ENCODE data around the gene NPY5R.

The NPY5R gene

DNA sequence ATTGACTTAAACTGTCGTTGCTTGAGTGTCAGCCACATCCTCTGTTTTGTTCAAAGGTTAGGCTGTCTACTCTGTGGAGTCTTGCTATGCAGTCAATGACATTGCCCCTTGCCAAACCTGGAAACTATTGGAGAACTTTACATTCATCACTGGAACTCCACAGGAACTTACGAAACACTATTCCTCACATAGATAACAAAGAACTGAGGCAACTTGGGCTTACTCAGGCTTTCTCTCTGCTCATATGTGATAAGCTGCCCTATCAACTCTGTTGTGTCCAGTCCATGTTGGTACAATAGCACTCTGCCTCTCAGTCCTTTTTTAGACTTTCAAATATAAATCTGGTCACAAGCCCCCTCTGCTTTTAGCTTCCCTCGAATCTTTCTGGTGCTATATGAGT, 9.4 kb downstream of the NPY5R start:
- Histone ChIP-seq H3K9me3 (no peaks in the 10 kb centered on the region), H3K27me3 (ENCODE audit: low read depth) (no peaks in the 10 kb centered on the region), H3K36me3 (replicated peaks) (no peaks in the 10 kb centered on the region), H3K4me1 (no peaks in the 10 kb centered on the region), H3K4me3 (no peak overlapping the region)
- DNase-seq (ENCODE audit: low spot score in 2 of 2): no peak
- in situ Hi-C loops (cut with MboI; ENCODE audit: low sequenced_read_pairs): no loop called here

DNA sequence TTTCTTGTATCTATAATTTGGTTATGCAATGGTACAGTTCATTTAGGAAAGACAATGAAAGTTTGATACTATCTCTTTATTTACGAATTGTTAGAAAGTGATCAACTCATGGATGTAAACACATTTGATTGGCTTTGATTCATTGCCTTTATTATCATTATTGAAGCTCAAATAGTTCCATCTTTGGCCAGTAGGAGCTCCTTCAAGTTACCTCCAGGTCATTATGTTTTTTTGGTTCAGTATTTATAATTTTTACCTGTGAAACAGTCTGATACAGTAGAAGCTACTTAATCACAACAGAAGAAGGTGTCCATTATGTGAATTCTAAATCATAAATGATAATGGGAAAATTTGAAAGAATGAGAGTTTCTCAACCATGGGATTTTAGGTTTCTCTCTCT, 12.4 kb downstream of the NPY5R start:
- H3K27me3 ChIP-seq (ENCODE audit: low read depth): no peaks in the 10 kb centered on the region
- H3K4me3 ChIP-seq: no peak overlapping the region
- no peaks in the 10 kb centered on the region for H3K36me3 ChIP-seq (replicated peaks)
- DNase-seq (ENCODE audit: low spot score in 2 of 2): no peak
- no peaks in the 10 kb centered on the region for H3K9me3 ChIP-seq
- in situ Hi-C loops (cut with MboI; ENCODE audit: low sequenced_read_pairs): no loop called here
- H3K4me1 ChIP-seq: no peaks in the 10 kb centered on the region

DNA sequence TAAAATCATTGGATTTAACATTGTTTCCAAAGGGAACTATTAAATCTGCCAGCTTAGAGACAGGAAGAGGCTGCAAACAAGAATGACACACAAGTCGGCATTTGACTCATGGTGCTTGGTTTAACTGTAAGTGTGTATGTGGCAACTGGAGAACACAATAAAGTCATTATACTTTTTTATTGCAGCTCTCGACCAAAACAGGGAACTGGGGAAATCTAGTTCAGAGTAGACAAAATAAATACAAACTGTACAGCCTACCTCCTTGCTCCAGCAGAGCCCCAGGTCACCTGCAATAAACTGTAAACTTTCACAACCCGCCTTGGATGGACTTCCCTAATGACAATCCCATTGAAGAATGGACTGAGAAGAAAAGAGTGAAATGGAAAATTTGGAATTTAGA, 24.0 kb downstream of the NPY5R start:
- H3K36me3 ChIP-seq (replicated peaks): no peaks in the 10 kb centered on the region
- no peaks in the 10 kb centered on the region for H3K27me3 ChIP-seq (ENCODE audit: low read depth)
- H3K9me3 ChIP-seq: no peaks in the 10 kb centered on the region
- H3K4me1 ChIP-seq: no peaks in the 10 kb centered on the region
- H3K4me3 ChIP-seq: no peak overlapping the region
- no peak for DNase-seq (ENCODE audit: low spot score in 2 of 2)
- in situ Hi-C loops (cut with MboI; ENCODE audit: low sequenced_read_pairs): no loop called here

DNA sequence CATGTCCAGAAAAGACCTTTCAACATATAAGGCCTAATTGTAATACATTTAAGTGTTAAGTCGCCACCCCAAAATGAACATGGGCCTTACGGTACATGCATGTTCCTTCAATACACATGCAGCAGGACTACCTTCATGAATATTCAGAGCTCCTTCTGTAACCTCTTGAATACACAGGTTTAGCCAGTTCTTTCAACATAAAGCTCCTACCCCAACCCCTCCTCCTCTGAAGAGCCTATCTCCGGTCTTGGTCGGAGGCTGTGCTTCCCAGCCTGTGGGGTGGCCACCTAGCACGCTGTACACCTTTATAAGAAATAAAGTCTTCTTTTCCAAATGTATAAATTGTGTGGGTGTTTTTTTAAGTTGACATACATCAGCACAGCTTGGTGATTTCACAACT, 28.3 kb downstream of the NPY5R start:
- Histone ChIP-seq H3K4me1 (no peaks in the 10 kb centered on the region), H3K27me3 (ENCODE audit: low read depth) (no peaks in the 10 kb centered on the region), H3K4me3 (no peak overlapping the region), H3K9me3 (no peaks in the 10 kb centered on the region), H3K36me3 (replicated peaks) (no peaks in the 10 kb centered on the region)
- DNase-seq (ENCODE audit: low spot score in 2 of 2): no peak
- in situ Hi-C loops (cut with MboI; ENCODE audit: low sequenced_read_pairs): no loop called here

DNA sequence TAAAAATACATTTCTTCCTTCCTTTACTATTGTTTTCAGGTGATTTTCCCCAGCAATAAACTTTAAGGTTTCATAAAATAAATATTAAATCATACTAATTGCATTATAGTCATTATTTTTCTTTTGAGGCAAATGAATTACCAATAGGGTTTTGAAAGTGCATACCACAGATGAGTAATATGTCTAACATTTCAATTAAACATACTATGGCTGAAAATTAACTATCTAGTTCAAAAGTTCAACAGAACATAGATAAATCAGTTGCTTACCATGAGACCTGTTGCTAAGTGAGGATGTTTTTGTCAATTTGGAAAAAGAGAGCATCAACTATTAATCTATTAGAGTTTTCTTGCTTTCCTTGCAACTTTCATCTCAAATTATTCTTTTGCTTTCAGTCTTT, 35.0 kb downstream of the NPY5R start:
- in situ Hi-C loops (cut with MboI; ENCODE audit: low sequenced_read_pairs): no loop called here
- H3K9me3 ChIP-seq: no peaks in the 10 kb centered on the region
- H3K27me3 ChIP-seq (ENCODE audit: low read depth): no peaks in the 10 kb centered on the region
- no peak overlapping the region for H3K4me3 ChIP-seq
- no peaks in the 10 kb centered on the region for H3K36me3 ChIP-seq (replicated peaks)
- no peak for DNase-seq (ENCODE audit: low spot score in 2 of 2)
- H3K4me1 ChIP-seq: no peaks in the 10 kb centered on the region

DNA sequence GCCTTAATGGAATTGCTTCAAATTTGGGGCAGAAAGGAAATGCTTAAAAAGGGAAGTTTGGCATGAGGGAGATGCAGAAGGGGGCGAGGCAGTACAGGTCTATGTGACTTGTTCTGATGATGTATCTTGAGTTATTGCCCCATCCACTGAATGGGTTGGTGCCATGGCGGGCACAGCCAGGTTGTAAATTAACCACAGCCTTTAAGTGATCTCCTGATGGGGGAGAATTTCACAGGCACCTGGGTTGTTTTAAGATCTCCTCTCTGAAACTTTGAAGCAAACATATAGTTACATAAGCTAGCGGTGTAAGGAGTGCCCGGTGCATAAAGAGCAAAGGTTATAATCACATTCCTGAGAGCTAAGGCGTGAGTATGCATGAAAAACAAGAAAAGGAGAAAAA, 37.0 kb downstream of the NPY5R start:
- no peak for DNase-seq (ENCODE audit: low spot score in 2 of 2)
- in situ Hi-C loops (cut with MboI; ENCODE audit: low sequenced_read_pairs): no loop called here

DNA sequence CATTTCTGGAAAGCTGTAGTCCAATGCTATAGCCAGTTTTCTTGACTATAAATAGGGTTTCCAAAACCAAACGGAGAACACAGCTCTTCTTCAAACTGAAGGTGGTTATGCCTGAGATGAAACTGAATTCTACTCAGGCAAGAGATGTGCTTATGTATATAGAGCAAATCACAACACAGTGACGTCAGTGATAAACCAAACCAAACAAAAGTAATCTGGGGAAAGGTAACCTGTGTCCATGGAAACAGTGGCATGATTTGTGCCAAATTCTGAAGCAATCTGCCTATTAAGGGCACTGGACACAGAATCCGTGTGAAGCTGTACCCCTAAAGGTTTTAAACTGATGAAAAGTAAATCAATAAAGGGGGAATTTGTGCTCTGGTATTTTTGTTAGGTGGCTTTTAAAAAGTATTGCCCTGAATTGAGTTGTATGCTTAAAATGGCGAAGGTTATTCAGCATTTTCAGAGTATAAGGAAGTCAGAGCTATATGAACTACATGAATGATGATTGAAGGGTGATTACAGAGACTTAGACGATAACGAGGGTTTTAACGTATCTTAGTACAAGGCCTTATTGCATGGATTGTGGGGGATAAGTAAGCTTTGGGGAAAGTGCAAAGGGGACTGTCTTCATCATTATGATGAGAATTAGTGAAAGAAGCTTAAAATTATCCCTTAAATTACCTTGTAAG, 38.6 kb downstream of the NPY5R start:
- no peaks in the 10 kb centered on the region for H3K4me1 ChIP-seq
- H3K27me3 ChIP-seq (ENCODE audit: low read depth): no peaks in the 10 kb centered on the region
- no peak for DNase-seq (ENCODE audit: low spot score in 2 of 2)
- no peak overlapping the region for H3K4me3 ChIP-seq
- H3K9me3 ChIP-seq: no peaks in the 10 kb centered on the region
- in situ Hi-C loops (cut with MboI; ENCODE audit: low sequenced_read_pairs): no loop called here
- no peaks in the 10 kb centered on the region for H3K36me3 ChIP-seq (replicated peaks)

More for the DNA sequence above, 37.0 kb downstream of the NPY5R start:
- no peaks in the 10 kb centered on the region for H3K36me3 ChIP-seq (replicated peaks)
- no peaks in the 10 kb centered on the region for H3K4me1 ChIP-seq
- H3K4me3 ChIP-seq: no peak overlapping the region
- no peaks in the 10 kb centered on the region for H3K9me3 ChIP-seq
- no peaks in the 10 kb centered on the region for H3K27me3 ChIP-seq (ENCODE audit: low read depth)

DNA sequence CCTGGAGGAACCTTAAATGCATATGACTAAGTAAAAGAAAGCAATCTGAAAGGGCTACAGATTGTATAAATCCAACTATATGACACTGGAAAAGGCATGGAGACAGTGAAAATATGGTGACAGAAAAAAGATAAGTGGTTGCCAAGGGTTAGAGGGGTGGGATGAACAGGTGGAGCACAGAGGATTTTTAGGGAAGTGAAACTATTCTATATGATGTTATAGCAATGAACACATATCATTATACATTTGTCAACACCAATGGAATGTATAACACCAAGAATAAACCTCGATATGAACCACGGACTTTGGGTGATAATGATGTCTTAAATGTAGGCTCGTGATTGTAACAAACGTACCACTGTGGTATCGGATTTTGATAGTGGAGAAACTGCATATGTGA, 40.7 kb downstream of the NPY5R start:
- no peak for DNase-seq (ENCODE audit: low spot score in 2 of 2)
- Histone ChIP-seq H3K4me1 (no peaks in the 10 kb centered on the region), H3K4me3 (no peak overlapping the region), H3K9me3 (no peaks in the 10 kb centered on the region), H3K27me3 (ENCODE audit: low read depth) (no peaks in the 10 kb centered on the region), H3K36me3 (replicated peaks) (no peaks in the 10 kb centered on the region)
- in situ Hi-C loops (cut with MboI; ENCODE audit: low sequenced_read_pairs): no loop called here

DNA sequence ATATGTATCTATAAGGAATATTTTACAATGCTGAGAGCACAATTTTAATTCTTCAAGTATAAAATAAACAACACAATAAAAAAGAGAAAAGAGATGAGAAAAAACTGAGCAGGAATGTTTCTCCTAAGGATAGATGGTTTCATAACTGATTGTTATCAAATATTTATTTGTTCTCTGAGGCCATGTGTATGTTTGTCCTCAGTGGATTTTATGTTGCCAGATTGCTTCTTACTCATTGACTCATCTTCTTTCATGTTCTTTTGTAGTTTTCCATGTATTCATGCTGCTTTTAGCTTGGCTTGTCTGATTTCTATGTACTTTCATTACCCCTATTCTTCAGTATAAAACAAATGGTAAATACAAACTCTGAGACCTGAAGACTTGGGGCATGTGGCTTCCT, 41.2 kb downstream of the NPY5R start:
- Histone ChIP-seq H3K4me1 (no peaks in the 10 kb centered on the region), H3K27me3 (ENCODE audit: low read depth) (no peaks in the 10 kb centered on the region), H3K4me3 (no peak overlapping the region), H3K9me3 (no peaks in the 10 kb centered on the region), H3K36me3 (replicated peaks) (no peaks in the 10 kb centered on the region)
- DNase-seq (ENCODE audit: low spot score in 2 of 2): no peak
- in situ Hi-C loops (cut with MboI; ENCODE audit: low sequenced_read_pairs): no loop called here

DNA sequence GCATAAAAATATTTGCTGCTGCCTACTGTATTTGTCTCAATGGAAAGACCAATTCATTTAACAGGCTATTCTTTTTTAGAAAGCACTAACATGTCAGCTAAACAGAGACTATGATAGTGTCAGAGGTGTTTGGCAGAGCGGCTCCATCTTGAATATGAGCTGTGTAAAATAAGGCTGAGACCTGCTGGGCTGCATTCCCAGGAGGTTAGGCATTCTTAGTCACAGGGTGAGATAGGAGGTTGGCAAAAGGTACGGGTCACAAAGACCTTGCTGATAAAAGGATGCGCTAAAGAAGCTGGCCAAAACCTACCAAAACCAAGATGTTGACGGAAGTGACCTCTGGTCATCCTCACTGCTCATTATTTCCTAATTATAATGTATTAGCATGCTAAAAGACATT, 41.8 kb downstream of the NPY5R start:
- Histone ChIP-seq H3K36me3 (replicated peaks) (no peaks in the 10 kb centered on the region), H3K4me3 (no peak overlapping the region), H3K4me1 (no peaks in the 10 kb centered on the region), H3K9me3 (no peaks in the 10 kb centered on the region), H3K27me3 (ENCODE audit: low read depth) (no peaks in the 10 kb centered on the region)
- in situ Hi-C loops (cut with MboI; ENCODE audit: low sequenced_read_pairs): no loop called here
- DNase-seq (ENCODE audit: low spot score in 2 of 2): no peak

DNA sequence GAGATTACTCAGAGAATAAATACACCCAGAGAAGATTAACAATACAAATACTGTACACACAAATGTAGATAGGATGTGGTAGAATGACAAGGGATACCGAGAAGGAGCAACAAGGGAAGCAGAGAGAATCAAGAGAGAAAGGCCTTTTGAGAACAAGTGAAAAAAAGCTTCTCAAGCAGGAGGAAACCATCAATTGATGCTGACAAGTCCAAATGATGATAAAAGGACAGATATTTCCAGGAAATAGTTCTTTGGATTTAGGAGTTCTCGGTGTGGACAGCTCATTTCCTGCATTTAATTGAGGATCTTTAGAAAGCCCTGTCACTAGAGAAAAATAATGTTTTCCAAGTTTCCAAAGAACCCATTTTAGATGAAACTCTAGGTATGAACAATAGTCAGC, 48.1 kb downstream of the NPY5R start:
- Histone ChIP-seq H3K4me1 (no peaks in the 10 kb centered on the region), H3K27me3 (ENCODE audit: low read depth) (no peaks in the 10 kb centered on the region), H3K9me3 (no peaks in the 10 kb centered on the region), H3K36me3 (replicated peaks) (no peaks in the 10 kb centered on the region; the same call in 1 of the 2 replicates), H3K4me3 (no peak overlapping the region)
- DNase-seq (ENCODE audit: low spot score in 2 of 2): no peak
- in situ Hi-C loops (cut with MboI; ENCODE audit: low sequenced_read_pairs): no loop called here

DNA sequence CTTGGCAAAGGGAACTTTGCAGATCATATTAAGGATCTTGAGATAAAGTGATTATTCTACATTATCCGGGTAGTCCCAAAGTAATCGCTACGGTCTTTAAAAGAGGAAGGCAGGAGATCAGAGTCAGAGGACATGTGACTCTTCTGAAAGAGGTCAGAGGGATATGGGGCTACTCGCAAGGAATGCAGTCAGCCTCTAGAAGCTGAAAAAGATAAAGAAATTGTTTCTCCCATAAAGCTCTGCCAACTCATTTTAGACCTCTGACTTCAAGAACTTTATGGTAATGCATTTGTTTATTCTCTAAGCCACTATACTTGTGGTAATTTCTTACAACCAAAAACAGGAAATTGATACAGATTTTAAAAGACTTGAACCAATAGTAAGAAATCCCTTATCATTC, 48.6 kb downstream of the NPY5R start:
- no peaks in the 10 kb centered on the region for H3K27me3 ChIP-seq (ENCODE audit: low read depth)
- DNase-seq (ENCODE audit: low spot score in 2 of 2): no peak
- no peaks in the 10 kb centered on the region for H3K4me1 ChIP-seq
- in situ Hi-C loops (cut with MboI; ENCODE audit: low sequenced_read_pairs): no loop called here
- no peaks in the 10 kb centered on the region for H3K9me3 ChIP-seq
- H3K36me3 ChIP-seq (replicated peaks): no peaks in the 10 kb centered on the region; the same call in 1 of the 2 replicates
- H3K4me3 ChIP-seq: no peak overlapping the region

DNA sequence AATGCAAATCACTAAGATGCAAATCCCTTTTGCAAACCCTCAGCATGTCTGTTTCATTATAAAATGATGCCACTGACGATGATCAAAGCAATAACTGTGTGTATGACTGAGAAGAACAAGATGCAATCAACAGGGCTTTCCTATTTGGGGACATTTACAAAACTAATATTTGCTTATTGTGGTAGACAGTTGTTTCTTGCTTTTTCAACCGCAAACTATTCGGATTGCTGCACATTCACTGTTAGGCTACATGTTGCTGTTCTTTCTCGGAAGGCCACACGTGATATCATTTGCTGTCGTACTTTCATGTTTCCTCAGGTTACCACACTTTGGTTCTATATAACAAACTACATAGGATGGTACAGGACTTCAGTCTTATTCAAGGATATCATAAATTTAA, 49.8 kb downstream of the NPY5R start:
- H3K4me1 ChIP-seq: no peaks in the 10 kb centered on the region
- no peak overlapping the region for H3K4me3 ChIP-seq
- no peaks in the 10 kb centered on the region for H3K9me3 ChIP-seq
- no peaks in the 10 kb centered on the region; the same call in 1 of the 2 replicates for H3K36me3 ChIP-seq (replicated peaks)
- no peaks in the 10 kb centered on the region for H3K27me3 ChIP-seq (ENCODE audit: low read depth)
- no peak for DNase-seq (ENCODE audit: low spot score in 2 of 2)
- in situ Hi-C loops (cut with MboI; ENCODE audit: low sequenced_read_pairs): no loop called here

DNA sequence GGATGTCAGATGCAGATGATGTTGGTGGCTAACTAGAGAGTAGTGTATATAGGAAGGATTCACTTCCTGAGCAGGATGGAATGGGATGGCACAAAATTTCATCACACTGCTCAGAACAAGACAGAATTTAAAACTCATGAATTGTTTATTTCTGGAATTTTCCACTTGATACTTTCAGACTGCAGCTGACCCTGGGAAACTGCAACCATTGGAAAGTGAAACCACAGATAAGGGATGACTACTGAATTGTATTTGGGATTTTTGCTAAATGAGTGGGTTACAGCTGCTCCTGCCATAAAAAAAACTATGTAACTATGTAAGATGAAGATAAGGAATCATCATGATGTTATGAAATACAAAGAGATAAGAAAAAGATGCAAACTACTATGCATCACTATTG, 51.4 kb downstream of the NPY5R start:
- no peaks in the 10 kb centered on the region; the same call in 1 of the 2 replicates for H3K36me3 ChIP-seq (replicated peaks)
- H3K9me3 ChIP-seq: no peaks in the 10 kb centered on the region
- H3K4me1 ChIP-seq: no peaks in the 10 kb centered on the region
- DNase-seq (ENCODE audit: low spot score in 2 of 2): no peak
- H3K4me3 ChIP-seq: no peak overlapping the region
- H3K27me3 ChIP-seq (ENCODE audit: low read depth): no peaks in the 10 kb centered on the region
- in situ Hi-C loops (cut with MboI; ENCODE audit: low sequenced_read_pairs): no loop called here

DNA sequence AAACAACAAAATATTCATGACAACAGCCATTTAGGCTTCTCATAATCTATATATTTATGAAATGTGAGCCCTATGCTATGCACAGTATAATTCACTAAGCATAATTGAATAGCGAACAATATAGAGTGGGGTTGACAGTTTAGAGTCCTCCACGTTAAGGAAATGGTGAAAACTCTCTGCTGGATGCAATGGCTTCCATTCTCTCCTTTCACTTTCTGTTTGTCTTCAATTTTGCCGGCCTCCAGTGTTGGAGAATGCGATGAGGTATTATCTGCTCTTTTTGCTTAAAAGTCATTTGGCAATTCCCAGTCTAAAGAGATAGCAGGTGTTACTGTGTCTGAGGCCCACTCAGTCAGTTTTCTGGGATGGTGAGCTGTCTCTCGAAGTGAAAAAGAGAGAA, 52.1 kb downstream of the NPY5R start:
- in situ Hi-C loops (cut with MboI; ENCODE audit: low sequenced_read_pairs): no loop called here
- Histone ChIP-seq H3K4me3 (no peak overlapping the region), H3K9me3 (no peaks in the 10 kb centered on the region), H3K27me3 (ENCODE audit: low read depth) (no peaks in the 10 kb centered on the region), H3K4me1 (no peaks in the 10 kb centered on the region), H3K36me3 (replicated peaks) (no peaks in the 10 kb centered on the region; the same call in 1 of the 2 replicates)
- DNase-seq (ENCODE audit: low spot score in 2 of 2): no peak

Measured in HAP-1 (cell line).